ENCODE data around the gene RNF213.

The RNF213 gene

GRCh38 chr17:80262775-80263244 is 2.2 kb downstream of the RNF213 start:
- peak overlapping the region; percentile 12 for H3K4me3 ChIP-seq (ENCODE audit: control insufficient read depth, low read depth, low read length)
- TF ChIP-seq CTCF (conservative IDR thresholded peaks at IDR 0.05; ENCODE audit: control insufficient read depth, insufficient read depth, low read depth, low read length), result no peak
- no peak for DNase-seq (ENCODE audit: low read depth)

DNA sequence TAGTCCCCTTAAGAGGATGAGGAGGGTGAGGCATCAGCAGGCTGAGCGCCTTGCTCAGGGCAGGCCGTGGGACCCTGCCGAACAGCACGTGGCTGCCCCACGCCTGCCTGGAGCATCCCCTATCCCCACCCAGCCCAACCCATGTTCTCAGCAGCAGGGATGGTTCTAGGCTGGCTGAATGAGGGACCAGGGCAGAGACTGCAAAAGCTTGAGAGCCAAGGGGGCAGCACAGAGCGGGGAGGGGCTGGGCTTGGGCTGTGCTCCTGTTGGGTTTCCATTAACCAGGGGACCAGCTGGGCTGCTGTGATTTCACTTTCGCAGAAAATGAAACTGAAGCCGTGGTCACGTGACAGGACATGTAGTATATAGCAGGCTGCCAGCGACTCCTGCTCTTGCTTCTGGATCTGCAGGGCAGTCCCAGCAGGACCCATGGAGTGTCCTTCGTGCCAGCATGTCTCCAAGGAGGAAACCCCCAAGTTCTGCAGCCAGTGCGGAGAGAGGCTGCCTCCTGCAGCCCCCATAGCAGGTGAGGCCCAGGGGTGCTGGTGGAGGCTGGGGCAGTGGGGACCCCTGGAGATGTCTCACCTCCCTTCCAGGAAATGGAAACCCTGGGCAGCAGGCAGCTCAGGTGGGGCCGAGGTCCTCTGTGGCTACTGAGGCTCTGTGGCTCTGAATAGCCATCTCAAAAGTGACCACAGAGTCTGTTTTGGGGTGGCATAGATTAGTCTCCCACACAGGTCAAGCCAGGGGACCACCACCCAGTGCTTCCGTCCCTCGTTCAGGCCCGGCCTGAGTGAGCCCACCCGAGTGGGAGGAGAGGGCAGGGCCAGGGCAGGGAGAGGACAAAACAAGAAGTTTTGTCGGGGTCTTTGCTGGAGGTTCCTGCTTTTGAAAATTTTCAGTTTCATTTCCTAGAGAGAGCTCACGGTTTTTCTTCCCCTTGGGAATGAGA is 2.9 kb downstream of the RNF213 start:
- TF ChIP-seq CTCF (conservative IDR thresholded peaks at IDR 0.05; ENCODE audit: control insufficient read depth, insufficient read depth, low read depth, low read length), result no peak
- DNase-seq (ENCODE audit: low read depth), result peak; percentile 88
- H3K4me3 ChIP-seq (ENCODE audit: control insufficient read depth, low read depth, low read length), result peak overlapping the region; percentile 26

DNA sequence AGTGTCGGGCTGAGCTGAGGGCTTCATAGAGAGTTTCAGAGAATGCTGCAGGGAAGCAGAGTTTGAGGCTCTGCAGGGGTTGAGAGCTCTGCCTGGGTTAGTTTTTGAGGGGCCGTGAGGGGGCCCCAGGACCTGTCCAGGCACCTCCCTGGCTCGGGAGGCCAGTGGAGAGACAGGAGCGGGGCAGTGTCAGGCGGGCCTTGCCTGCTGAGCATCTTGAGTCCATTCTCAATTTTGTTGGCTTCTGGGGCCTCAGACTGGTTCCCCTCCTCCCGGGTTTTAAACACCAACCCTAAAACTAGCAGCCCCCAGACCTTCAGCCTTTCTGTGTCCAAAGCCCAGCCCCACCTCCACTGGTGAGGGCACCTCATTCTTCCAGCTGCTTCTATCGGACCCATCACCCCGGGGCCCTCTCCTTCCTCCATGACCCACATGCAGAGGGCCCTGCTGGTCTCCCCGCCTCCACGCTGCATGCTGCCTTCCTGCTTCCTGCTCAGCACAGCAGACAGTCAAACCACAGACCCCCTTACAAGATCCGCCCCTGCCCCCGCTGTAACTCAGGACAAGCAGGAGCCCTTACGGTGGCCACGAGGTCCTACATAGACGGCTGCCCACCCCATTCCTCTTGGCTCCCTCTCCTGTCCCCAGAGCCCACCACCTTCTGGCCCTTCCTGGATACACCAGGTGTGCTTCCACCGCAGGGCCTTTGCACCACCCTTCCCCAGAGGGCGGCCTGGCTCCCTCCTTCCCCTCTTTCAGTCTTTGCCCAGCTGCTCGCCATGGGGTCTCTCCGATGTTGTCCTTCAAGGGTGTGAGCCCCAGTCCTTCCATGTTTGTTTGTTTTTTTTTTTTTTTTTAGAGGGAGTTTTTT is 3.8 kb downstream of the RNF213 start:
- DNase-seq (ENCODE audit: low read depth), result no peak
- H3K4me3 ChIP-seq (ENCODE audit: control insufficient read depth, low read depth, low read length), result no peak overlapping the region
- TF ChIP-seq CTCF (conservative IDR thresholded peaks at IDR 0.05; ENCODE audit: control insufficient read depth, insufficient read depth, low read depth, low read length), result no peak

GRCh38 chr17:80265205-80266068 is 4.8 kb downstream of the RNF213 start:
- peak; percentile 28 for DNase-seq (ENCODE audit: low read depth)
- no peak overlapping the region for H3K4me3 ChIP-seq (ENCODE audit: control insufficient read depth, low read depth, low read length)
- no peak for TF ChIP-seq CTCF (conservative IDR thresholded peaks at IDR 0.05; ENCODE audit: control insufficient read depth, insufficient read depth, low read depth, low read length)

DNA sequence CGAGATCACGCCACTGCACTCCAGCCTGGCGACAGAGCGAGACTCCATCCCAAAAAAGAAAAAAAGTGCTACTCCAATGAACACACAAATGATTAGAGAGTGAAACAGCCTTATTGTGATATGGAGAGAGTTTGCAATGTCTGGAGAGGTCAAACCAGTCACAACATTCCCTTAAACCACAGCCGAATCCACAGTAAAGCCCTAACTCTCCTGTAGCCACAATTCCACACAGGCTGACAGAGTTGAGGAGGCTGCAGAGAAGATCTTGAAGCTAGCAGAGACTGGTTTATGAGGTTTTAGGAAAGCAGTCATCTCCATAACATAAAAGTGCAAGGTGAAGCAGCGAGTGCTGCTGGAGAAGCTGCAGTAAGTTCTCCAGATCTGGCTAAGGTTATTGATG is 6.7 kb downstream of the RNF213 start:
- no peak for TF ChIP-seq CTCF (conservative IDR thresholded peaks at IDR 0.05; ENCODE audit: control insufficient read depth, insufficient read depth, low read depth, low read length)
- no peak overlapping the region for H3K4me3 ChIP-seq (ENCODE audit: control insufficient read depth, low read depth, low read length)
- DNase-seq (ENCODE audit: low read depth), result no peak

- DNase-seq (ENCODE audit: low read depth), result no peak
- TF ChIP-seq CTCF (conservative IDR thresholded peaks at IDR 0.05; ENCODE audit: control insufficient read depth, insufficient read depth, low read depth, low read length), result no peak
- H3K4me3 ChIP-seq (ENCODE audit: control insufficient read depth, low read depth, low read length), result no peak overlapping the region
Measured at GRCh38 chr17:80268427-80268826, 7.8 kb downstream of the RNF213 start.
